Neural progenitor cell (in vitro differentiated cells): Measurements from ENCODE around the gene SLC20A1.

Experiments
- EZH2 ChIP-seq: fragments of 200-600 bp; sonication (generic); IDR thresholded peaks from 2 replicates; pipeline ENCODE4 v1.6.1; 2017; ENCODE audit warnings: antibody characterized with exemption, mild to moderate bottlenecking, moderate library complexity
- TF ChIP-seq, protein P1 (sequence below): fragments of 200-600 bp; sonication (generic); IDR thresholded peaks from 2 replicates; pipeline ENCODE4 v1.5.1; 2017; ENCODE audit warnings: antibody characterized with exemption, mild to moderate bottlenecking

GRCh38 chr2:112671801-112672200, 26.1 kb downstream of the SLC20A1 start:
- no peak for TF ChIP-seq EZH2
- TF ChIP-seq, protein P1, sequence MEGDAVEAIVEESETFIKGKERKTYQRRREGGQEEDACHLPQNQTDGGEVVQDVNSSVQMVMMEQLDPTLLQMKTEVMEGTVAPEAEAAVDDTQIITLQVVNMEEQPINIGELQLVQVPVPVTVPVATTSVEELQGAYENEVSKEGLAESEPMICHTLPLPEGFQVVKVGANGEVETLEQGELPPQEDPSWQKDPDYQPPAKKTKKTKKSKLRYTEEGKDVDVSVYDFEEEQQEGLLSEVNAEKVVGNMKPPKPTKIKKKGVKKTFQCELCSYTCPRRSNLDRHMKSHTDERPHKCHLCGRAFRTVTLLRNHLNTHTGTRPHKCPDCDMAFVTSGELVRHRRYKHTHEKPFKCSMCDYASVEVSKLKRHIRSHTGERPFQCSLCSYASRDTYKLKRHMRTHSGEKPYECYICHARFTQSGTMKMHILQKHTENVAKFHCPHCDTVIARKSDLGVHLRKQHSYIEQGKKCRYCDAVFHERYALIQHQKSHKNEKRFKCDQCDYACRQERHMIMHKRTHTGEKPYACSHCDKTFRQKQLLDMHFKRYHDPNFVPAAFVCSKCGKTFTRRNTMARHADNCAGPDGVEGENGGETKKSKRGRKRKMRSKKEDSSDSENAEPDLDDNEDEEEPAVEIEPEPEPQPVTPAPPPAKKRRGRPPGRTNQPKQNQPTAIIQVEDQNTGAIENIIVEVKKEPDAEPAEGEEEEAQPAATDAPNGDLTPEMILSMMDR, result no peak
